HepG2 (cell line): ENCODE data around the gene AIF1. TPM values are rescaled to one million over a fixed set of nuclear protein-coding genes. Genes with fewer than 3 reads are reported as not detected.

Experiments used
- FOXA3 ChIP-seq: IDR thresholded peaks from 2 replicates; pipeline ENCODE4 v1.6.1; 2016; ENCODE audit warnings: missing genetic modification reagents, missing compliant biosample characterization
- HNF1B ChIP-seq: sonication (generic); formaldehyde crosslinking; IDR thresholded peaks from 2 replicates; pipeline ENCODE4 v1.5.1; 2020; ENCODE audit warnings: mild to moderate bottlenecking, moderate library complexity, missing genetic modification reagents
- HOXA3 ChIP-seq: sonication (generic); formaldehyde crosslinking; IDR thresholded peaks from 2 replicates; pipeline ENCODE4 v1.5.0; 2020; ENCODE audit warnings: missing genetic modification reagents
- JUND ChIP-seq: sonication (generic); formaldehyde crosslinking; IDR thresholded peaks from 2 replicates; pipeline ENCODE4 v1.8.0; 2022; ENCODE audit warnings: mild to moderate bottlenecking, missing genetic modification reagents
- SALL1 ChIP-seq: sonication (generic); formaldehyde crosslinking; IDR thresholded peaks from 2 replicates; pipeline ENCODE4 v1.8.0; 2022; ENCODE audit warnings: mild to moderate bottlenecking, missing genetic modification reagents
- SNAPC4 ChIP-seq: sonication (generic); formaldehyde crosslinking; IDR thresholded peaks from 2 replicates; pipeline ENCODE4 v1.4.0; 2020; ENCODE audit warnings: mild to moderate bottlenecking, missing genetic modification reagents
- SRF ChIP-seq: IDR thresholded peaks from 2 replicates; pipeline ENCODE4 v1.6.1; 2011; ENCODE audit warnings: mild to moderate bottlenecking, low read depth, low read length, moderate library complexity
- ZFP36L1 ChIP-seq: sonication (generic); formaldehyde crosslinking; IDR thresholded peaks from 2 replicates; pipeline ENCODE4 v1.8.0; 2022; ENCODE audit warnings: mild to moderate bottlenecking, missing genetic modification reagents, moderate library complexity
- ZFP91 ChIP-seq: sonication (generic); formaldehyde crosslinking; IDR thresholded peaks from 2 replicates; pipeline ENCODE4 v1.9.0; 2022; ENCODE audit warnings: missing genetic modification reagents, mild to moderate bottlenecking, borderline replicate concordance
- ZGPAT ChIP-seq: IDR thresholded peaks from 2 replicates; pipeline ENCODE4 v1.6.1; 2016; ENCODE audit warnings: mild to moderate bottlenecking
- ZNF121 ChIP-seq: sonication (generic); formaldehyde crosslinking; IDR thresholded peaks from 2 replicates; pipeline ENCODE4 v1.5.0; 2020; ENCODE audit warnings: mild to moderate bottlenecking, missing genetic modification reagents
- ZNF430 ChIP-seq: sonication (generic); formaldehyde crosslinking; IDR thresholded peaks from 2 replicates; pipeline ENCODE4 v1.9.0; 2021; ENCODE audit warnings: mild to moderate bottlenecking, missing genetic modification reagents
- ZNF451 ChIP-seq: sonication (generic); formaldehyde crosslinking; IDR thresholded peaks from 2 replicates; pipeline ENCODE4 v1.5.0; 2020; ENCODE audit warnings: mild to moderate bottlenecking, missing genetic modification reagents
- polyA plus RNA-seq, 8 experiments: library from polyadenylated mRNA; depleted of rRNA in 3 of 8; stranded (reverse) in 7 of 8; unstranded in 1 of 8; fragments of >200 nt; fragmentation: Illumina TruSeq in 4 of 8; extraction: Trizol in 4 of 8; gene quantifications; 2 replicates each; pipeline versions ENCODE4 v1.2.1 to v1.2.3, GENCODE V29; 2011 to 2016; ENCODE audit warnings: low read depth in 4 of 8, missing spikeins in 1 of 8, mixed read lengths in 1 of 8; ENCODE audit not compliant: insufficient read depth in 1 of 8
- total RNA-seq, 5 experiments: library from RNA; depleted of rRNA; stranded (reverse); fragments of >200 nt; fragmentation: Illumina TruSeq; extraction: Trizol; gene quantifications; 2 replicates each; pipeline ENCODE4 v1.2.3, GENCODE V29; 2016; ENCODE audit warnings: low read depth in 1 of 5

The AIF1 gene
- total and polyA plus RNA-seq, 2 of the 13 experiments (the other 11 are each of a cell fraction or from before 2014, with no cell fraction given): 1.5 TPM; not detected in 1

GRCh38 chr6:31614684-31615578 lies at the start of gene AIF1 (continued):
- TF ChIP-seq ZNF451 (CRISPR knock-in tag) (no peak), JUND (CRISPR knock-in tag) (no peak), SALL1 (CRISPR knock-in tag) (peak; percentile 21; the same call in 1 of the 2 replicates), ZGPAT (CRISPR knock-in tag) (peak; percentile 21; the same call in 1 of the 2 replicates), ZFP36L1 (CRISPR knock-in tag) (0 out of 2 replicates have a peak, but pooled peaks have one; percentile 51), SRF (no peak), ZFP91 (CRISPR knock-in tag) (0 out of 2 replicates have a peak, but pooled peaks have one; percentile 6), SNAPC4 (CRISPR knock-in tag) (0 out of 2 replicates have a peak, but pooled peaks have one; percentile 47), FOXA3 (CRISPR knock-in tag) (peak; percentile 49), ZNF121 (CRISPR knock-in tag) (no peak), HOXA3 (CRISPR knock-in tag) (0 out of 2 replicates have a peak, but pooled peaks have one; percentile 19), ZNF430 (peak; percentile 62; the same call in 1 of the 2 replicates), HNF1B (no peak)
